GM12878 (cell line): Measurements from ENCODE around the gene SAP30L.

ENCODE experiments used
- CTCF ChIP-seq, 3 experiments: IDR thresholded peaks in 2 of 3; conservative IDR thresholded peaks in 1 of 3; 2 replicates each; pipeline ENCODE4 v1.5.1; 2011; ENCODE audit warnings: low read depth in 3 of 3, low read length in 3 of 3, mild to moderate bottlenecking in 3 of 3, control low read depth in 2 of 3, moderate library complexity in 2 of 3, inconsistent platforms in 1 of 3, mixed read lengths in 1 of 3; ENCODE audit not compliant: control insufficient read depth in 2 of 3, insufficient read depth in 1 of 3; ENCODE audit errors: extremely low read depth in 1 of 3
- EP300 ChIP-seq, 2 experiments: fragments of 150-350 bp in 1 of 2; IDR thresholded peaks; 2 replicates each; pipeline ENCODE4 v1.6.1; 2011 to 2012; ENCODE audit warnings: low read depth in 2 of 2, low read length in 2 of 2, borderline replicate concordance in 1 of 2, improper control_type of control experiment in 1 of 2, inconsistent platforms in 1 of 2; ENCODE audit not compliant: control insufficient read depth in 1 of 2
- ZBTB33 ChIP-seq: fragments of 450-650 bp; IDR thresholded peaks from 2 replicates; pipeline ENCODE4 v1.6.1; 2017; ENCODE audit warnings: mild to moderate bottlenecking
- ZSCAN29 ChIP-seq: fragments of 450-650 bp; IDR thresholded peaks from 2 replicates; pipeline ENCODE4 v1.6.1; 2017; ENCODE audit warnings: mild to moderate bottlenecking, moderate library complexity

GRCh38 chr5:154440540-154440939 lies 5.3 kb upstream of the SAP30L start:
- TF ChIP-seq EP300 (IDR thresholded peaks at IDR 0.05; ENCODE audit: borderline replicate concordance in 1 of 2, control insufficient read depth in 1 of 2, low read depth in 2 of 2, low read length in 2 of 2) (no peak), CTCF (IDR thresholded peaks at IDR 0.05 in 2 of 3, conservative IDR thresholded peaks at IDR 0.05 in 1 of 3; ENCODE audit: control insufficient read depth in 2 of 3, extremely low read depth in 1 of 3, insufficient read depth in 1 of 3, low read depth in 3 of 3, low read length in 3 of 3) (no peak), ZSCAN29 (no peak), ZBTB33 (no peak)
